ENCODE measurements around the gene CUEDC2.

Gene CUEDC2

GRCh38 chr10:102413053-102413705 is 19.2 kb downstream of the CUEDC2 start:
- DNase-seq (ENCODE audit: low read depth) = no peak
- no peak overlapping the region for H3K4me3 ChIP-seq (ENCODE audit: low read depth, low read length)
- TF ChIP-seq CTCF (conservative IDR thresholded peaks at IDR 0.05; ENCODE audit: low read depth, low read length) = no peak

- DNase-seq (ENCODE audit: low read depth) = no peak
- H3K4me3 ChIP-seq (ENCODE audit: low read depth, low read length) = no peak overlapping the region
- no peak for TF ChIP-seq CTCF (conservative IDR thresholded peaks at IDR 0.05; ENCODE audit: low read depth, low read length)
Observed at GRCh38 chr10:102412293-102412692, 20.1 kb downstream of the CUEDC2 start.

GRCh38 chr10:102411341-102412255 is 20.8 kb downstream of the CUEDC2 start:
- no peak for TF ChIP-seq CTCF (conservative IDR thresholded peaks at IDR 0.05; ENCODE audit: low read depth, low read length)
- DNase-seq (ENCODE audit: low read depth) = no peak
- H3K4me3 ChIP-seq (ENCODE audit: low read depth, low read length) = no peak overlapping the region

GRCh38 chr10:102410429-102411073 is 21.8 kb downstream of the CUEDC2 start:
- H3K4me3 ChIP-seq (ENCODE audit: low read depth, low read length) = peak overlapping the region; percentile 61
- DNase-seq (ENCODE audit: low read depth) = peak; percentile 39
- no peak for TF ChIP-seq CTCF (conservative IDR thresholded peaks at IDR 0.05; ENCODE audit: low read depth, low read length)

- peak overlapping the region; percentile 61 for H3K4me3 ChIP-seq (ENCODE audit: low read depth, low read length)
- DNase-seq (ENCODE audit: low read depth) = no peak
- no peak for TF ChIP-seq CTCF (conservative IDR thresholded peaks at IDR 0.05; ENCODE audit: low read depth, low read length)
Observed at GRCh38 chr10:102409604-102410428, 22.6 kb downstream of the CUEDC2 start.

Measured in choroid plexus epithelial cell (primary cell).